ENCODE measurements around the gene TRIM29.

Gene TRIM29

DNA sequence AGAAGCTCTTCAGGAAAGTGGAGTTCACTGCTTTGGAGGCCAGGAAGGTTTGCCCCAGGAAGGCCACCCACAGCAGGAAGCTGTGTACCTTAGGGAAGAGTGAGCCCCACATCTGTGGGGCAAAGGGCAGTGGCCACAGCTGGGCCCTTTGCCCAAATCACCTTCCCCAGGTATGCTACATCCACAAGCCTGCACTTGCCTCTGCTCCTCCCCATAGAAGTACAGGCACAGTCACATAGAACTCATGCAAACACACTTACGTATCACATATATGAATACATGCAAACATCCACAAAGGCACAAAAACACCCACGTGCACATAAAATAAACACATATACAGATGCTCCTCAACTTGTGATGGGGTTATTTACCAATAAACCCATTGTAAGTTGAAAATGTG is 2.1 kb downstream of the TRIM29 start:
- no peak for DNase-seq

DNA sequence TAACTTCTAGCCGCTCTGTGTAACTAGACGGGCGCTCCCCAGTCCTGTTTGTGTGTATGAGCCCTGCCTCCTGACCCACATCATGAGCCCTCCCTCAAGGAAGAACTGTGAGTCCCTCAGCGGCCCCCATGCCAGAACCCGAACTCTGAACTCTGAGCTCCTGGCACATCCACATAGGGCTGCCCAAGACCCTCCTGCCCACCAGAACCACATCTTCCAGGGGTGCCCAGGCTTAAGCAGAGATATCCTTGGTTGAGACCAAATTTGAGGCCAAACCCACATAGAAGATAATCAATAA is 3.0 kb downstream of the TRIM29 start:
- DNase-seq: no peak

DNA sequence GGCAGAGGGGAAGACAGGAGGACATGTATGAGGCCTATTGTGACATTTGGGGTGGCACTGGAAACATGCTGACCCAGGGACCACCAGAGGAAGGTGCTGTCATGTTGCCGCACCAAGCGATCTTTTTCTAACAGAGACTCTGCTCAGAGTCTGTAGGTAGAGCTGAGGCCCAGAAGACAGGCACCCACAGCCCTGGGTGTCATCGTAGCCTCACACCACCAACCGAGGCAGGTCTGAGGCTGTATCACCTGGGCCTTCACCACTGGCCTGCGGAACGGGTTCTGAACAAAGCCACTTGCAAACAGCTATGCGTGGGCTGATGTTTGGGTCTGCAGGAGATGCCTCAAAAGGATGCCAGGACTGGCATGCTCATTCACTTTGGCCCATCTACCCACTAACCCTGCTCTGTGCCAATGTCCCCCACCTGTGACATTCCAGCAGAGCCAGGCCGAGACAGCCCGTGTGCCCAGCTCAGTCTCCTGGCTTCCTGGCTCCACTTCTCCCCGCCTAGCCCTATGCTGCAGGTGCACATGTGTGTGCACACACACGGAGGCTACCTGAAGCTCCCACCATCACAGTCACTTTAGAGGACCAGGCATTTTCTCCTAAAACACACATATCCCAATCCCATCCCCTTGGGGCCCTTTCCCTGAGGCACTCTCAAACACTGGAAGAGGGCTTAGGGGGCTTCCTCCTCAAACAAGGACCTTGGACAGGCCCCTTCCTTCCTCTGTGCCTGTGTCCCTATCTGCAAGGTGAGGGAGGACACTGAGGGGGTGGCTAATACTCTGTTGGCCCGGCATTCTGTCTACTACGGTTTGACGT is 3.6 kb downstream of the TRIM29 start:
- no peak for DNase-seq

DNA sequence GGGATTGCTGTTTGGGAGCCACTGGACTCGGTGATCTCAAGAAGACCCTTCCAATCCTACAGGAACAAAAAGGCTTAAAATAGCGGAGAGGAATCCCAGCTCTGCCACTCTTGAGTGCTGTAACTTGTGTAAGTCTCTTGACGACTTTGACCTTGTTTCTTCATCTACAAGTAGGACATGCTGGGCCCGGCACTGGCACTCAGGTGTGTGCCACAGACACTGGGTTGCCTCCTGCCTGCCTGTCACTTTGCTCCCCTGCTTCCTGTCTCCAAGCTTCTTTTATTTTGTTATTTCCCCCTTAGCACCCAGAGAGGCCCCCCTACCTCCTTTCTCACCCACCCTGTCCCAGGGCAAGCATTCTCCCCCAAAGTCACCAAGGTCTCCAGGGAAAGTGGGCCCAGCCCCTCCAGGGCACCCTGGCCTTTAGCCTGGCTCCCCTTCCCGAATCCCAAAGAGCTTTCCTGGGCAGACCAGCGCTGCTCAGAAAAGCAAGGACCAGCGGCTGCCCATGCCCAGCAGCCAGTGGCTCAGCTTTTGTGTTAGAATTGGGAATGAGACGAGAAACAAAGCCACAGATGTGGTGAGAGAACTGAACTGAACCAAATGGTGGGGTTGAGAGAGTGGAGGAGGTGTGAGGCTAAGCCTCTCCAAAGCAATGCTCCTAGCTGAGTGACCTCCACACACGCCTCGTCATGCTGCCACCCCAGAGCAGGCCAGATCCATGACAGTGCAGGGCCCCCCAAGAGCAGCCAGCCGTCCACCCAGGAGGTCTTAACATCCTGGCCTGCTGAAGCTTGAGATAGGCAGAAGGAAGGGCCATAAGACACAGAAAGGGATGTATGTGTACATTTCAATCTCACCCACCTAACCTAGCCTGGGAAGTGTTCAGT is 4.5 kb downstream of the TRIM29 start:
- no peak for DNase-seq

DNA sequence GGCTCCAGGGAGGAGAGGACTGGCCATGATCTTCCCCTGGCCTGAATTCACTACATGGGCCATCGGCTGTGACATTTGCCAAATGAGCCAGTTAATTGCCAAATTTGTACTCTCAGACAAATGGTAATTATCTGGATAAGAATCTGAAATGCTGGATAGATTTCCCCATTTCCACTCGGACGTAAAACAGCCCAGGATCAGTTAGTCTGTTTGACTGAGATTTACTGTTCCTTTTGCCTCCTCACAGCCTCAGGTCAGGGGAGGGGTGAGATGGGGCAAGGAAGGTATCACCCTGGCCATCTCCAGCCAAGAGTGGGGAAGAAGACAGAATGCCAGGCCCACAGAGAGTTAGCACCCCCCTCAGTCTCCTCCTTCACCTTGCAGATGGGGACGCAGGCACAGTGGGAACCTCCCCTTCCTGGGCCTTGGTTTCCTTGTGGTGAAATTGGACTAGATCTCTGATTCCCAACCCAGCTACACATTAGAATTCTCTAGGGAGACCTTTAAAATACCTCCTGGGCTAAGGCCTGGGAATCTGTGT is 5.2 kb downstream of the TRIM29 start:
- DNase-seq: no peak

DNA sequence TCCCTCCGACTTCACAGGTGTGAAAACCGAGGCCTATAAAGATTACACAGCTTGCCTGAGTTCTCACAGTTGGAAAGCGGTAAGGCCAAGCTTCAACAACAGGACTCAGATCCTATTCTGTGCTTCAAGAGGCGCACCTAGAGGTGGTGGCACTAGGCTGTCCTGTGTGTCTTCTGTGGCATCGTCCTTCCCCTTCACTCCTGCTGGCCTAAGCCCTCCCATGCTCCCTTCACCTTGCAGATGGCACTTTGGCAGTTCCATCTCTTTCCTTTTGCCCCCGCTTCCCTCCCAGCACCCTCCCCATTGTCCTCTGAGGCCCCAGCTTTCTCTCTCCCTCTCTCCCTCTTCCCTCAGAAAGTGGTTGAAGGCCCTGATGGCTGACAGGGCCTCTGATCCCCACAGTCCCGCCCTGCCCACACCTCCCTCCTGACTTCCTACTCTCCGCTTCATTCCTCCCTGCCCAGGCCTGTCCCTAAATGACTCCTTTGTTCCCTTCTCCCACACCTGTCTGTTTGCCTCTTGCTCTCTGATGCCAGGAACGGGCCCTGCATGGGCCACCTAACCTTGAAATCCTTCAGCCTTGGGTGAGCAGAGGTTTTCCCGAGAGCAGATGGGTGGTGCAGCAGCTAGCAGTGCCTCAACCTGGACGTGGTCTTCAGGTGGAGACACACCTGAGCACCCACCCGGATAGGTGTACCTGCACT is 5.8 kb downstream of the TRIM29 start:
- no peak for DNase-seq

DNA sequence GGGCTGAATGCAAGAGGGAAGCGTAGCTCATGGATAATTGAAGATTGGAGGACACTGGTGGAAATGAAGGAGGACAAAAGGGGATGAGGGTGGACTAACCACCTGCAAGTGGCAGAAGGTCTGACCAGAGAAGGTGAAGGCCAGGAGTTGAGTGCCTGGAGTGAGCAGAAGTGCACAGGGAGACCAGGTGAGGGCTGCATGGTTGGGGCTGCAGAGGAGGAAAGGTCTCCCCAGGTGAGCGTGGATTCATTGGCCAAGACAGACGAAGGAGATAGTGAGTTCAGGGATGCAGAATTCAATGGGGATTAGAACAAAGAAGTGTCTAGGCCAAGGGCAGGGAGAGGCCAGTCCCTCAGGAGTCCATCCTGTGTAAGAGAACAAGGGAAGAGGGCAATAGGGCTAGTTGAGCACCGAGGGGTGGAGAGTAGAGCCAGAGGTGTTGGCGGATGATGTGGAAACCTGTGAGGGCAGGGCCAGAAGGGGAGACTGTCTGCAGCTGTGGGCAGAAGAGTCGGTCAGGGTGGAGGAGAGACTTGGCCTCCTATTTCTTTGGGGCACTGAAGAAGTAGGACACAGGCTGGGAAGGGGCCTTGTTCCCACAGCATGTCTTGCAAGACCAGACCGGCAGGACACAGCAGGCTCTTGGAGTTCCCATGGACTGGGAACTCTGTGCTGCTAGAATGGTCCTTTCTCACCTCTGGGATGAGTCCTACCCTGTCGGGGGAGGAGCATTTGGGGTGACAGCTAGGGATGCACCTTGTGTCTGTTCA is 6.7 kb downstream of the TRIM29 start:
- DNase-seq: no peak

DNA sequence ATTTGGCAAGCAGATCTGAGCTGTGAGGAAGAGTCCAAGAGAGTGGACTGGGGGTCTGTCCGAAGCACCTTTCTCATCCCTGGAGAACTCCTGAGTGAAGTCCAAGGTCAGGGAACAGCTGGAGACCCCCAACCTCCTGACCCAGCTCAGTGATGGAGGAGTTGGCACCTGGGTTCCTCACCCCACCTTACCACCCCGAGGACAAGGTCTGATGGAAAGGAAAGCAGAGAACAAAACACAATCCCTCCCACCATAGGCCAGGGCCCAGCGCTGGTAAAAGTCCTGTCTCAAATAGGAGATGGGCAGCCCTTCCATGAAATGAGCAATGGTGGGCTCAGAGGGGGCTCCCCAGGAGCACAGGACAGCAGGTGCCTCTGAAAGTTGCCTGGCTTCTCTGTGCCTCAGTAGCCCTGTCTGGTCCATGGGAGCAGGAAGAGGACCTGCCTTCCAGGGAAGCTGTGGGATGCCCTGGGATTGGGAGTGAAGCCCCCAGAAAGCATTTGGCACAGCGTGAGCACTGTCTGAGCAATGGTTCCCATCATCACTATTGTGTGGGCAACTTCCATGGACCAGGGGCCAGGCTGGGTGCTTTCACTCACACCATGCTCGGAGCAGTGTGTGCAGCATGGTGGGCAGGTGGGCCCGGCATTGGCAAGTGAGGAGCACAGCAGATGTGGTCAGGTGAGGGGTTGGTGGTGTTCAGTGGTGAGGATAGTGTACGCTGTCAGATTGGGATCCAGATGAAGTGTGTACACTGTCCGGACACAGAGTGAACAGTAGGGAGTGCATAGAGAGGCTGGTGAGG is 7.5 kb downstream of the TRIM29 start:
- DNase-seq: no peak

DNA sequence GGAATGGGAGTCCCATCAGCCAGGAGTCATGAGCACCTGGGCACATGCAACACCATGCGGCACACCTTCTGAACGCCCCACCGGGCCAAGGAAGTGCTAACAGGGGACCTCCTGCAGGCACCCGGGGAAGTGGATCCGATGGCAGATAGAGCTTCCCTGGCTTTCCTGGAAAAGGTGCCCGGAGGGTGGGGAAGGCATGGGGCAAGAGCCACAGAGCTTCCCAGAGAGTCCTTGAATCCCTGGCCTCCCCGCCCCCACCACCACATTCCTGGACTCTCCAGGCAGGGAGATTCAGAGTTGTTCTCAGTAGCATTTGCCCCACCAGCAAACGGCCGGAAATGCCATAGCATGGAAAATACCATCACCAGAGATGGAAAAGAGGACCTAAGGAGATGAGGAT is 8.3 kb downstream of the TRIM29 start:
- DNase-seq: no peak

DNA sequence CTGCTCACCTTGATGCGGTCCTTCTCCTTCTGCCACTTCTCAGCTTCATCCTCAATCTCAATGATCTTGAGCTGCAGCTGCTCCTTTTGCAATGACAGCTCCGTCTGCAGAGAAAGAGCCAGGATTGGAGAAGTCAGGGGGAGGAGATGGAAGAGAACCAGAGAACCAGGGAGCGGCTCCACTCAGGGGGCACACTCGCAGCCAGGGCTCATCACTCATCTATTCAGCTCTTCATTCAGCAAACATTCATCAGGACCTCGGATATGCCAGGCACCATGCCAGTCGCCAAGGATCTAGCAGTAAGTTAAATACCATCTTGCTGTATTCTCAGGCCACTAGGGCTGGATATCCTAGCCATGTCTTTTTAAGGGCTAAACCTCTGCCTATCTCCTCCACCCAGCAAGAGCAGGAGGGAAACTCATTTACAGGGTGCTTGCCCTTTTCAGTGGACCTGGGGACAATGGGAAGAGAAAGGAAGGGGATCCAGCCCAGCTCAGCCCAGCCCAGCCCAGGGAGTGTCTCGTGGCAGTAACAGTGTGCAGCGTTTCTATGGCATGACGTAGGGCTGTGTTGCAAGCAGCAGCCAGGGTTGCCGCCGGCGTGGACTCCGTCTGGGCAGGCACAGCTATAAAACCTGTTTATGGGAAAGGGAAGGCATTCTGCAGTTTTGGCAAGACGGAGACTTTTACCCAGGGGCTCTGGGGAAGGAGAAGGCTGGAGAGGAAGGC is 9.4 kb downstream of the TRIM29 start:
- no peak for DNase-seq

DNA sequence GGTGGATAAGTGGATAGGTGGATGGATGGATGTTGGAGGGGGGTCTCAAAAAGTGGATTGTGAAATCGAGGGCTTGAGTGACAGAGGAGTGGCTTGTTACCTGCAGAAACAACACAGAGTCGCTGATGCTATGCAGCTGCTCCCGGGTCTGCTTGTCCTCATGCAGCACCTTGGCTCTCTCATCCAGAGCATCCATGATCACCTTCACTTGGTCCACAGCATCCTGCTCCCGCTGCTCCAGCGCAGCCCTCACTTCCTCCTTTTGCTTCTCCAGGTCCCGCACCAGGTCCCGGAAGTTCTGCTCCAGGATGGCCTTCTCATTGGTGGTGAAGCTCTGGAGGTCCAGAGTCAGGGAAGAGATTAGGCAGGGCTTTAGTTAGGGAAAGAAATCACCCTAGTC is 10.7 kb downstream of the TRIM29 start:
- DNase-seq: no peak

DNA sequence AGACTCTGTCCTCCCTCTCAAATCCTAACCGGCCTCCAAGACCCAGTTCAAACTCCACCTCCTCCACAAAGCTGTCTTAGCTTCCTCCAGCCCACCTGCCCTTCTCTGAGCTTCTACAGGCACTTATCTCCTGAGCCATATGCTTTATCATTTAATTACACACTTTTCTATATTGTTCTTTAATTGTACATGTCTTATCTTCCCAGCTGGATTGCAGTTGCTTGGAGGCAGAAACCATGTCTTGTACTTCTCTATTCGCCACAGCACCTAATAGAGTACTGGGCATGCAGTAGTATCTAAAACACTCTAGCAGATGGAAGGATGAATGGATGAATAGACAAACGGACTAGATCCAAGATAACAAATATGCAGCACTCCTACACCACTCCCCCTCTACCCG is 11.3 kb downstream of the TRIM29 start:
- DNase-seq: no peak

DNA sequence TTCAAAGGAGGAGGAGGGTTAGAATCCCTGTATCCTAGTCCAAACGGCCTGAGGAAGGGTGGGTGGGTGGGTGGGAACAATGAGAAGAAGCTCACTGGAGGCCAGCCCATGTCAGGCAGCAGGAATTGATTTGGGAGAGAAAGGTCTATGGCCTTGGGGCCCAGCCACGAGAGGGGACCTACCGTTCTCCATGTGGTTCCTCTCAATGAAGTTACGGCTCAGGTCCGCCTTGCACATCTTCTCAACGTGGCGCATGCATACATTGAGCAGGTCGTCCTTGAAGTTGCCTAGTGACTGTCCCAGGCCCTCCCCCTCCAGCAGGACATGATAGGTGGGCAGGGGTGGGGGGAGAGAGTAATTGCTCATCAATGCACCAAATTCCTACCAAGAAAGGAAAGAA is 12.4 kb downstream of the TRIM29 start:
- DNase-seq: no peak

DNA sequence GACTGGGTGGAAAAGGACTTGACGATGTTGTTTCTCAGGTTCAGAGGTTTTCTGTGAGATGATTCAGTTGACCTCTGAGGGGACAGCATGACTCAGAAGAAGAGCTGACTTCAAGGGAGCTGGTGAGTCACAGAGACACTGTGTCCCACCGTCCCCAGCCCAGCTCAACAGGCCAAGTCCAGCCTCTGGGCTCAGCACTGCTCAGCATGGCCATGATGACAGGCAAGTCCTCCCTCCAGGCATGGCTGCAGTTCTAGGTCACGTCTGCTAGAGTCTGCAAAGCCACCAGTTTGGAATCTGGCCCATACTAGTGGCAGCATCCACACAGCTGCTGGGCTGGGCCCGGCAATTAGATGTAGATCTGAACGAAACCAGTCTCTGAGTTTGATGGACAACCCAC is 12.9 kb downstream of the TRIM29 start:
- DNase-seq: no peak

DNA sequence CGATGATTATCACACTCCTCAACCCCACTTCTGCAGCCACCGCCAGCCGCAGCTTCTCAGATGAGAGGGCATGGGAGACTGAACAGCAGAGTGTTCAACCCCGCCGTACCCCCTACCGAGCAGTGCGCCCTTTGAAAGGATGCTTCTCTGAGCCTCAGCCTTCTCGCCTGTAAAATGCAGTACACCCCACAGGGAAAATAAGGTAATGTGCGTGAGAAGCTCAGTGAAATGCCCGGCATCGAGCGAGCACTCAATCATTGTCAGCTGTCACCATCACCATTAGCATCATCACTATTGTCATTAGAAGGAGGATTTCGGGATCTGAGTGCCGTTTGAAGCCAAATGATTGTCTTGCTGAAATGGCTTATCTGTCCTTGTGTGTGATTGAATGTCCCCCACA is 13.6 kb downstream of the TRIM29 start:
- peak; percentile 73 for DNase-seq

DNA sequence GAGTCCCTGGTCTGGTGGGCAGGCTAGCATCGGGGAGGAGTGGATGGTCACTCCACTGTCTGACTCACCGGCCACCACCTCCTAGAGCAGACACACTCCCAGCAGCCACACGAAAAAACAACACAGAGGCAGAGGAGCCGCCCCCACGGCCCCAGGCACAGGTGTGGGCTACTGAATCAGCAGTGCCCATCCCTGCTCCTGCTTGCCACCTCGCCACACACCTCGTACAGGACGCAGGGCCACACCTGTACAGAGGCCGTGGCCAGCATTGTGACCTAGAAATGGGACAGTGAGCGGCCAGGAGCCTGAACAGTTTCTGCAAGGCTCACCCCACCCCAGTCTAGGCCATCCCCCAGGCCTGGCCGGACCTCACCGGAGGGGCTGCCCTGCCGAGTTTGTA is 14.0 kb downstream of the TRIM29 start:
- no peak for DNase-seq

DNA sequence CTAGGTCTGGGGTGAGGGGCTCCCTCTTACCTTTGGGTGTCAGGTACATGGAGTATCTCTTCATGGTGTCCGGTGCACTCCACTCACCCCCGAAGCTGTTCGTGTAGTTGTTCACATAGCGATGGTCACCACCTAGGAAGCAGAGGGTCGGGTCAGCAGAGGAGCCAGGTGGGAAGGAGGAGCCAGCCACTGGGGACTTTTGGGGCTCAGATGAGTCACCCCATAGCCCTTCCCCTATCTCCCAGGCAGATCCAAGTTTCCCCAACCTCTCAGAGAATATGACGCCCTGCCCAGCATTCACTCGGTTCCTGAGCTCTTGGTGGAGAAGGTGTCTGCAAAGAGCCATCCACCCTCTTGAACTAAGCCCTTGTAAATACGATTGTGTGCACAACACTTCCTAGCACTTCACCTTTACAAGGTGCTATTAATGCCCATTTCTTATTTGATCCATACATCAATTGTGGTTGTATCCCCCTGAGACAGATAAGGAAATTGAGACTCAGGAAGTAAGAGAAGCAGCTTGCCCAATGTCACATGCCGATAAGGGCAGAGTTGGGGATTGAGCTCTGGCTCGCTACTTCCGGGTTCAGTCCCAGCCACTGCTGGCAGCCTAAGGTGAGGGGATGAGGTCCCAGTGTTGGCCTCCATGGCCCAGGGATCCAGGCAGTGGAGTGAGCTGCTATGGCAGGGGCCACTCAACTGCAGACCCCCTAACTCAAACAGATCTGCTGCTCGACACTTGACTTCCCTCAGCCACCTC is 14.8 kb downstream of the TRIM29 start:
- no peak for DNase-seq

DNA sequence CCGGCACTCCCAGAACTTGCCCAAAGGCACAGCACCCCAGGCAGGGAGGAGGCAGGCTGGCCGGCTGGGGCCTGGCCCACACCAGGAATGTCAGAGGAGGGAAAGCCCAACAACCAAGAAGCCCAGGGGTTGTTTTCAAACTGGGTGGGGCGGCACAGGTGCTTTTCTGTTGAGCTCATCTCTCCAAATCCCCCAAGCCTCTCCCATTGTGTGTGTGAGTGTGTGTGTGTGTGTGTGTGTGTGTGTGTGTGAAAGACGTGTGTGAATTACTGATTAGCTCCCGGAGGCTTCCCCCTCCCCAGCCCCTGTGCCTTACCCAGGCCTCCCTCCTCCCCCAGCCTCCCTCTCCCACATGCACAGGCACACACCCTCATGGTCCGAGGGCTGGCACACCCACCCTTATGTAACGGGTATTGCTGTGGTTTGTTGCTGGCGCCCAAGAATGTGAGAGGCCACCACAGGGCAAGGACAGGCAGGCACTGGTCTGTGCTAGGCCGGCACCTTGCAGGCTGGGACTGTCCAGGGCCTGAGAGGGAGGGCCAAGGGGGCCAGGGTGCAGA is 15.9 kb downstream of the TRIM29 start:
- DNase-seq: no peak

DNA sequence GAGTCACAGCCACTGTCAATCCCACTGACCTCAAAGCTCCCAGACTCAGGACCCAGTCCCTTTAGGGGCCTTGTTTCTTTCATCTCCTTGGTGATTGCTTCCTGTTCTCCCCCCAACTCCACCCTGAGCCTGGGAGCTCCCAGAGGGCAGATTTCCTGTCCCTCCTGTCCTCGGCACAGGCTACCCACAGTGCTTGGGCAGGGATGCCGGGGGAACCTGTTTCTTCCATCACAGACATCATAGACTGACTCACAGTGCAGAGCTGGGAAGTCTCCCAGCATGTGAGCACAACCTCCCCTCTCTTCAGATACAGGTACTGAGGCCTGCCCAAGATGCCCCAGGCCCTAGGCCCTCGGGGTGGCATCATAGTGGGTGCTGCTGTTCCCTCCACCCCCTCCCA is 16.6 kb downstream of the TRIM29 start:
- no peak for DNase-seq

DNA sequence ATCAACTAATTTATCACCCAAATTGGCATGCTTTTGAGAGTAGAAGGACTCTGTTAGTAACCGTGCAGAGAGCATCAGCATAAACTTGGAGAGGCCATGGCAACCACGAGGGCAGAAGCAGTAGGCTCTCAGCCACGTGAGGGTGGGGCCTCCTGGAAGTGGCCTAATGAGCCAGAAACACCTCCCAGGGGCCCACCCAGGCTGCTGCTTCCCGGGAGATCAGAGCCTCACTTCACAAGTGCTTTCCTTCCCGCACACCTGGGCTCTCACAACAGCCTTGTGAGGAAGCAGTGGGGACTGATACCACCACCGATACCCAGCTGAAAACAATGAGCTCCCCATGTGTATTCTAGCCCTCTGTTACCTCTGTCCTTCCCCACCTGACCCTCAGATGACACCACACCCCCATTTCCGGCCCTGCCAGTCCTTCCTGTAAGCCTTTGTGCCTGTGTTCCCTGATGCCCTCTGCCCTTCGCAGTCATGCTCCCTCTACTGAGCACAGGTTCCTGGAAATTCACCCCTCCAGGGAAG is 17.0 kb downstream of the TRIM29 start:
- DNase-seq: no peak
